GM12878 (cell line): ENCODE measurements around the gene MESP2. TPM values are rescaled to one million over a fixed set of nuclear protein-coding genes. Genes with fewer than 3 reads are reported as not detected.

ENCODE experiments used
- ATAC-seq: fragments of 200-7000 bp; cut with Tn5 transposase; 3 replicates; pipeline ENCODE4 v1.9.1; 2020; ENCODE audit warnings: mild to moderate bottlenecking, moderate library complexity
- BruUV-seq: library from RNA; stranded (reverse); fragments of 400-500 nt; replicated peaks from 2 replicates; lab custom pipeline; 2021; lab: Mats Ljungman, UMichigan
- CTCF ChIA-PET: fragments of 300-600 bp; sonication (Branson Sonifier 250); formaldehyde crosslinking; extraction: SDS; loops from one replicate; lab custom pipeline; 2021; ENCODE audit warnings: inconsistent platforms; lab: Yijun Ruan, JAX
- POLR2A ChIA-PET: fragments of 350-600 bp; formaldehyde crosslinking; extraction: SDS; loops from one replicate; lab custom pipeline; 2021; ENCODE audit warnings: inconsistent platforms; lab: Charles Lee
- RAD21 ChIA-PET: fragments of 300-600 bp; sonication (Branson Sonifier 250); formaldehyde crosslinking; loops from one replicate; lab custom pipeline; 2023; ENCODE audit warnings: antibody characterized with exemption; ENCODE audit not compliant: unreplicated experiment; lab: Charles Lee
- SMC1A ChIA-PET: fragments of 300-600 bp; sonication (Branson Sonifier 250); formaldehyde crosslinking; loops from one replicate; lab custom pipeline; 2023; ENCODE audit not compliant: unreplicated experiment, uncharacterized antibody; lab: Charles Lee
- DNase-seq: peaks from one replicate; pipeline ENCODE4 v3.0.0-alpha.2; 2011; ENCODE audit warnings: low read depth, low spot score
- FAIRE-seq: peaks from 3 replicates; lab custom pipeline; 2011; peaks lifted over from hg19 to GRCh38; lab: Jason Lieb, UNC
- H2AFZ ChIP-seq: 2 replicates; pipeline ENCODE4 v1.6.0; 2011; ENCODE audit warnings: low read depth, low read length, control low read depth; ENCODE audit not compliant: control insufficient read depth
- H3K27ac ChIP-seq: 2 replicates; pipeline ENCODE4 v1.5.1; 2011; ENCODE audit warnings: control low read depth; ENCODE audit not compliant: control insufficient read depth, insufficient read depth
- H3K27me3 ChIP-seq, 2 experiments: replicated peaks in 1 of 2; 2 replicates each; pipeline versions ENCODE4 v1.6.0 to v1.6.1; 2011; ENCODE audit warnings: low read length in 1 of 2; ENCODE audit not compliant: control insufficient read depth in 2 of 2, insufficient read depth in 2 of 2
- H3K36me3 ChIP-seq, 2 experiments: 2 replicates each; pipeline ENCODE4 v1.5.1; 2011; ENCODE audit warnings: low read length in 1 of 2; ENCODE audit not compliant: control insufficient read depth in 2 of 2, insufficient read depth in 2 of 2
- H3K4me1 ChIP-seq: 2 replicates; pipeline ENCODE4 v1.6.1; 2011; ENCODE audit warnings: mild to moderate bottlenecking, low read length, moderate library complexity, mixed read lengths; ENCODE audit not compliant: control insufficient read depth, insufficient read depth
- H3K4me2 ChIP-seq: 2 replicates; pipeline ENCODE4 v1.6.0; 2011; ENCODE audit warnings: control low read depth; ENCODE audit not compliant: control insufficient read depth, insufficient read depth
- H3K4me3 ChIP-seq: fragments of 200-600 bp; sonication (generic); 2 replicates; pipeline ENCODE4 v1.5.1; 2016
- H3K79me2 ChIP-seq: 2 replicates; pipeline ENCODE4 v1.6.0; 2011; ENCODE audit warnings: low read length; ENCODE audit not compliant: control insufficient read depth, insufficient read depth
- H3K9ac ChIP-seq: 2 replicates; pipeline ENCODE4 v1.8.0; 2011; ENCODE audit warnings: low read length, control low read depth, mixed read lengths; ENCODE audit not compliant: control insufficient read depth, insufficient read depth
- H3K9me3 ChIP-seq: replicated peaks from 3 replicates; pipeline ENCODE4 v1.5.1; 2011; ENCODE audit warnings: mild to moderate bottlenecking, low read length; ENCODE audit not compliant: control insufficient read depth, insufficient read depth
- H4K20me1 ChIP-seq: 2 replicates; pipeline ENCODE4 v1.6.0; 2011; ENCODE audit not compliant: control insufficient read depth, insufficient read depth
- CBFB ChIP-seq: IDR thresholded peaks from 2 replicates; pipeline ENCODE4 v1.6.1; 2016; ENCODE audit warnings: antibody characterized with exemption, low read depth
- CBX3 ChIP-seq: fragments of 200-600 bp; sonication (generic); IDR thresholded peaks from 2 replicates; pipeline ENCODE4 v1.6.1; 2016; ENCODE audit warnings: low read depth, borderline replicate concordance
- CHD4 ChIP-seq: fragments of 200-600 bp; sonication (generic); IDR thresholded peaks from 2 replicates; pipeline ENCODE4 v1.6.1; 2016; ENCODE audit warnings: mild to moderate bottlenecking
- EP300 ChIP-seq, 2 experiments: fragments of 150-350 bp in 1 of 2; IDR thresholded peaks; 2 replicates each; pipeline ENCODE4 v1.6.1; 2011 to 2012; ENCODE audit warnings: low read depth in 2 of 2, low read length in 2 of 2, borderline replicate concordance in 1 of 2, improper control_type of control experiment in 1 of 2, inconsistent platforms in 1 of 2; ENCODE audit not compliant: control insufficient read depth in 1 of 2
- FOS ChIP-seq: IDR thresholded peaks from 3 replicates; pipeline ENCODE4 v1.6.1; 2011; ENCODE audit warnings: borderline replicate concordance; ENCODE audit not compliant: insufficient read length; ENCODE audit errors: extremely low read depth
- KLF5 ChIP-seq: fragments of 450-650 bp; IDR thresholded peaks from 2 replicates; pipeline ENCODE4 v1.6.1; 2014; ENCODE audit warnings: mild to moderate bottlenecking; ENCODE audit not compliant: partially characterized antibody
- NRF1 ChIP-seq: conservative IDR thresholded peaks from 2 replicates; pipeline ENCODE4 v1.6.1; 2011; ENCODE audit warnings: mild to moderate bottlenecking, low read depth, low read length, improper control_type of control experiment
- PAX5 ChIP-seq: IDR thresholded peaks from 2 replicates; pipeline ENCODE4 v1.6.1; 2011; ENCODE audit warnings: low read depth, low read length, borderline replicate concordance
- STAT3 ChIP-seq: IDR thresholded peaks from 2 replicates; pipeline ENCODE4 v1.6.1; 2011; ENCODE audit warnings: low read depth, low read length, improper control_type of control experiment
- WGBS: methylation state at CpG from one replicate; pipeline ENCODE4 v1.1.6; 2016; ENCODE audit warnings: low lambda C conversion rate; ENCODE audit not compliant: insufficient replicate concordance, insufficient coverage; ENCODE audit errors: missing lambda C conversion rate; 5-methylcytosine and 5-hydroxymethylcytosine counted together
- in situ Hi-C: fragments of 300-500 bp; cut with MboI; formaldehyde crosslinking; loops from 9 replicates; pipeline ENCODE4 v1.14.3; 2018; ENCODE audit warnings: mixed read lengths
- intact Hi-C: fragments of 100-400 bp; cut with micrococcal nuclease; formaldehyde crosslinking; loops from one replicate; pipeline ENCODE4 v1.14.2; 2022; ENCODE audit not compliant: unreplicated experiment
- polyA plus RNA-seq, 11 experiments: library from polyadenylated mRNA; depleted of rRNA in 4 of 11; unstranded in 6 of 11; stranded (reverse) in 5 of 11; fragments of >200 nt; fragmentation: Nextera tagmentation in 4 of 11; fragmentation: Illumina TruSeq in 1 of 11; extraction: Ambion mirVana in 4 of 11; extraction: Trizol in 1 of 11; gene quantifications; 1 replicate in 1 of 11; 2 replicates in 10 of 11; pipeline versions ENCODE4 v1.2.1 to v1.2.3, GENCODE V29; 2011 to 2016; ENCODE audit warnings: inconsistent platforms in 2 of 11, missing spikeins in 2 of 11, low read depth in 1 of 11
- total RNA-seq, 4 experiments: library from RNA; depleted of rRNA in 3 of 4; stranded (reverse); fragments of >200 nt in 3 of 4; fragmentation: Illumina TruSeq in 1 of 4; extraction: Trizol in 1 of 4; gene quantifications; 2 replicates each; pipeline versions ENCODE4 v1.2.1 to v1.2.3, GENCODE V29; 2013 to 2021
- TF ChIP-seq, protein P1 (sequence below): fragments of 450-650 bp; IDR thresholded peaks from 2 replicates; pipeline ENCODE4 v1.6.1; 2016; ENCODE audit warnings: mild to moderate bottlenecking
- TF ChIP-seq, protein P2 (sequence below): fragments of 450-650 bp; IDR thresholded peaks from 2 replicates; pipeline ENCODE4 v1.6.1; 2017; ENCODE audit warnings: antibody characterized with exemption, mild to moderate bottlenecking, moderate library complexity
- TF ChIP-seq, protein P3 (sequence below): fragments of 150-350 bp; IDR thresholded peaks from 2 replicates; pipeline ENCODE4 v1.6.1; 2014; ENCODE audit warnings: mild to moderate bottlenecking, low read depth, low read length

Gene MESP2
- total and polyA plus RNA-seq, 10 of the 15 experiments (the other 5 are each of a cell fraction or from before 2014, with no cell fraction given): 0.04 TPM; not detected in 9

GRCh38 chr15:89735773-89736172, 40.4 kb upstream of the MESP2 start:
- Histone ChIP-seq H3K9me3 (no peaks in the 10 kb centered on the region), H3K36me3 (no peaks in the 10 kb centered on the region), H3K4me2 (no peak overlapping the region), H4K20me1 (no peaks in the 10 kb centered on the region), H2AFZ (no peak overlapping the region), H3K27ac (no peak overlapping the region), H3K9ac (no peak overlapping the region), H3K4me3 (no peak overlapping the region), H3K79me2 (no peaks in the 10 kb centered on the region), H3K4me1 (no peaks in the 10 kb centered on the region), H3K27me3 (no peaks in the 10 kb centered on the region)
- TF ChIP-seq, protein P1, sequence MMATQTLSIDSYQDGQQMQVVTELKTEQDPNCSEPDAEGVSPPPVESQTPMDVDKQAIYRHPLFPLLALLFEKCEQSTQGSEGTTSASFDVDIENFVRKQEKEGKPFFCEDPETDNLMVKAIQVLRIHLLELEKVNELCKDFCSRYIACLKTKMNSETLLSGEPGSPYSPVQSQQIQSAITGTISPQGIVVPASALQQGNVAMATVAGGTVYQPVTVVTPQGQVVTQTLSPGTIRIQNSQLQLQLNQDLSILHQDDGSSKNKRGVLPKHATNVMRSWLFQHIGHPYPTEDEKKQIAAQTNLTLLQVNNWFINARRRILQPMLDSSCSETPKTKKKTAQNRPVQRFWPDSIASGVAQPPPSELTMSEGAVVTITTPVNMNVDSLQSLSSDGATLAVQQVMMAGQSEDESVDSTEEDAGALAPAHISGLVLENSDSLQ: no peak
- TF ChIP-seq NRF1 (no peak), STAT3 (no peak), PAX5 (no peak), KLF5 (no peak), CBX3 (no peak)
- CTCF ChIA-PET: no interaction called here
- SMC1A ChIA-PET: no interaction called here
- in situ Hi-C loops: no loop called here
- RAD21 ChIA-PET: no interaction called here
- ATAC-seq (no peak), DNase-seq (no peak), FAIRE-seq (no peak)
- intact Hi-C loops: no loop called here
- POLR2A ChIA-PET: no interaction called here
- WGBS: 40% methylated on average over 4 of the region's 4 CpGs
- BruUV-seq: no TSS peak

DNA sequence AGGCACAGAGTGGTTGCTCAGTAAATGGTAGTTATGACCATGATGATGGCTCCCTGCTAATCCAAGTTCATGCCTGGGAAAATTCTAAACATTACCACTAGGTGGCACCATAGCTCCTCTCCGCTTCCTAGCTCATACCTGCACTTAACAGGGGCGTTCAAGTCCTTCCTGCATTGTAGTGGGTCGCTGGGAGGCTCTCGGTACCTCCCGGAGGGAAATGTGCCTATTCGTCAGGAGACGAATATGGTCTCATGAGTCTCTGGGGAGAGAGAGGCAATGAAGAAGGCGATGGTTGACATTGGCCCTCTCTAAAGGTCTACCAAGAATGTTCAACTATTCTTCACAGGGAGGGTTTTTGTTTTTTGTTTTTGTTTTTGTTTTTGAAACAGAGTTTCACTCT, 36.0 kb upstream of the MESP2 start:
- Histone ChIP-seq H3K9me3 (no peaks in the 10 kb centered on the region), H3K4me3 (no peak overlapping the region), H3K27me3 (no peaks in the 10 kb centered on the region), H3K27ac (no peak overlapping the region), H3K4me2 (peak overlapping the region; percentile 78; the same call in 1 of the 2 replicates), H4K20me1 (no peaks in the 10 kb centered on the region), H2AFZ (peak overlapping the region; percentile 96), H3K4me1 (no peaks in the 10 kb centered on the region), H3K36me3 (no peaks in the 10 kb centered on the region), H3K79me2 (no peaks in the 10 kb centered on the region), H3K9ac (no peak overlapping the region)
- FAIRE-seq (peak; percentile 97), ATAC-seq (peak; percentile 98), DNase-seq (peak; percentile 43)
- BruUV-seq: no TSS peak
- in situ Hi-C loops: no loop called here
- ChIA-PET SMC1A (interaction anchor here (0.9 to 1.8 kb wide), 7 partner anchors 13 to 331 kb away, joined by 3 to 24 read pairs (median 4); no protein-coding TSS in a partner anchor), RAD21 (interaction anchor here (1.0 to 2.4 kb wide), 12 partner anchors 8 to 366 kb away, joined by 3 to 55 read pairs (median 5); no protein-coding TSS in a partner anchor), CTCF (interaction anchor here (0.6 to 4.6 kb wide), 41 partner anchors 9 to 475 kb away, joined by 3 to 113 read pairs (median 5); partner anchors contain the start of genes AP3S2 and TICRR), POLR2A (interaction anchor here (1.2 kb wide), 1 partner anchor 9 kb away, joined by 3 read pairs; no protein-coding TSS in a partner anchor)
- 2% methylated on average over 8 of the region's 8 CpGs for WGBS
- intact Hi-C loops: loop anchor here (1.0 to 5.0 kb wide), 2 partner anchors 135 to 332 kb away; no protein-coding TSS in a partner anchor
- TF ChIP-seq, protein P2, sequence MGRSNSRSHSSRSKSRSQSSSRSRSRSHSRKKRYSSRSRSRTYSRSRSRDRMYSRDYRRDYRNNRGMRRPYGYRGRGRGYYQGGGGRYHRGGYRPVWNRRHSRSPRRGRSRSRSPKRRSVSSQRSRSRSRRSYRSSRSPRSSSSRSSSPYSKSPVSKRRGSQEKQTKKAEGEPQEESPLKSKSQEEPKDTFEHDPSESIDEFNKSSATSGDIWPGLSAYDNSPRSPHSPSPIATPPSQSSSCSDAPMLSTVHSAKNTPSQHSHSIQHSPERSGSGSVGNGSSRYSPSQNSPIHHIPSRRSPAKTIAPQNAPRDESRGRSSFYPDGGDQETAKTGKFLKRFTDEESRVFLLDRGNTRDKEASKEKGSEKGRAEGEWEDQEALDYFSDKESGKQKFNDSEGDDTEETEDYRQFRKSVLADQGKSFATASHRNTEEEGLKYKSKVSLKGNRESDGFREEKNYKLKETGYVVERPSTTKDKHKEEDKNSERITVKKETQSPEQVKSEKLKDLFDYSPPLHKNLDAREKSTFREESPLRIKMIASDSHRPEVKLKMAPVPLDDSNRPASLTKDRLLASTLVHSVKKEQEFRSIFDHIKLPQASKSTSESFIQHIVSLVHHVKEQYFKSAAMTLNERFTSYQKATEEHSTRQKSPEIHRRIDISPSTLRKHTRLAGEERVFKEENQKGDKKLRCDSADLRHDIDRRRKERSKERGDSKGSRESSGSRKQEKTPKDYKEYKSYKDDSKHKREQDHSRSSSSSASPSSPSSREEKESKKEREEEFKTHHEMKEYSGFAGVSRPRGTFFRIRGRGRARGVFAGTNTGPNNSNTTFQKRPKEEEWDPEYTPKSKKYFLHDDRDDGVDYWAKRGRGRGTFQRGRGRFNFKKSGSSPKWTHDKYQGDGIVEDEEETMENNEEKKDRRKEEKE: no peak
- TF ChIP-seq EP300 (IDR thresholded peaks at IDR 0.05; ENCODE audit: borderline replicate concordance in 1 of 2, control insufficient read depth in 1 of 2, low read depth in 2 of 2, low read length in 2 of 2): no peak
- TF ChIP-seq CHD4: no peak
- TF ChIP-seq FOS: no peak
- no peak for TF ChIP-seq CBFB
- TF ChIP-seq, protein P3, sequence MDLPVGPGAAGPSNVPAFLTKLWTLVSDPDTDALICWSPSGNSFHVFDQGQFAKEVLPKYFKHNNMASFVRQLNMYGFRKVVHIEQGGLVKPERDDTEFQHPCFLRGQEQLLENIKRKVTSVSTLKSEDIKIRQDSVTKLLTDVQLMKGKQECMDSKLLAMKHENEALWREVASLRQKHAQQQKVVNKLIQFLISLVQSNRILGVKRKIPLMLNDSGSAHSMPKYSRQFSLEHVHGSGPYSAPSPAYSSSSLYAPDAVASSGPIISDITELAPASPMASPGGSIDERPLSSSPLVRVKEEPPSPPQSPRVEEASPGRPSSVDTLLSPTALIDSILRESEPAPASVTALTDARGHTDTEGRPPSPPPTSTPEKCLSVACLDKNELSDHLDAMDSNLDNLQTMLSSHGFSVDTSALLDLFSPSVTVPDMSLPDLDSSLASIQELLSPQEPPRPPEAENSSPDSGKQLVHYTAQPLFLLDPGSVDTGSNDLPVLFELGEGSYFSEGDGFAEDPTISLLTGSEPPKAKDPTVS: no peak
